Fibroblast of skin of right biceps (primary cell): ENCODE results near the gene SULF2.

Experiments used
- DNase-seq: peaks from one replicate; pipeline ENCODE4 v3.0.0-alpha.2; 2013

SULF2 gene

DNA sequence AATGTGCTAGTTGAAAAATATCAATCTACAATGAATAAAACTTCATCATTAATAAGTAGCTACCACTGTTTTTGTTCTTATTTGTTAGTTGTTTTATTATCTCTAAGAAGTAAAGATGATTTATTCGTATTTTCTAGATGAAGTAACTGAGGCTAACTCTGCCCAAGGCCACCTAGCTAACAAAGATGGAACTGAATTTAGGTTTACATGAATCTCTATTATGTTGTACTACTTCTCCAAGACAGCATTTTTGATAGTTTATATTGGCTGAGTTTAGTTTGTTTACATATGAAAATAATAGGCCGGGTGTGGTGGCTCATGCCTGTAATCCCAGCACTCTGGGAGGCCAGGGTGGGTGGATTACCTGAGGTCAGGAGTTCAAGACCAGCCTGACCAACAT lies 162.1 kb downstream of the SULF2 start:
- DNase-seq, result no peak

- no peak for DNase-seq
Observed at GRCh38 chr20:47622118-47622665, 163.1 kb downstream of the SULF2 start.

DNA sequence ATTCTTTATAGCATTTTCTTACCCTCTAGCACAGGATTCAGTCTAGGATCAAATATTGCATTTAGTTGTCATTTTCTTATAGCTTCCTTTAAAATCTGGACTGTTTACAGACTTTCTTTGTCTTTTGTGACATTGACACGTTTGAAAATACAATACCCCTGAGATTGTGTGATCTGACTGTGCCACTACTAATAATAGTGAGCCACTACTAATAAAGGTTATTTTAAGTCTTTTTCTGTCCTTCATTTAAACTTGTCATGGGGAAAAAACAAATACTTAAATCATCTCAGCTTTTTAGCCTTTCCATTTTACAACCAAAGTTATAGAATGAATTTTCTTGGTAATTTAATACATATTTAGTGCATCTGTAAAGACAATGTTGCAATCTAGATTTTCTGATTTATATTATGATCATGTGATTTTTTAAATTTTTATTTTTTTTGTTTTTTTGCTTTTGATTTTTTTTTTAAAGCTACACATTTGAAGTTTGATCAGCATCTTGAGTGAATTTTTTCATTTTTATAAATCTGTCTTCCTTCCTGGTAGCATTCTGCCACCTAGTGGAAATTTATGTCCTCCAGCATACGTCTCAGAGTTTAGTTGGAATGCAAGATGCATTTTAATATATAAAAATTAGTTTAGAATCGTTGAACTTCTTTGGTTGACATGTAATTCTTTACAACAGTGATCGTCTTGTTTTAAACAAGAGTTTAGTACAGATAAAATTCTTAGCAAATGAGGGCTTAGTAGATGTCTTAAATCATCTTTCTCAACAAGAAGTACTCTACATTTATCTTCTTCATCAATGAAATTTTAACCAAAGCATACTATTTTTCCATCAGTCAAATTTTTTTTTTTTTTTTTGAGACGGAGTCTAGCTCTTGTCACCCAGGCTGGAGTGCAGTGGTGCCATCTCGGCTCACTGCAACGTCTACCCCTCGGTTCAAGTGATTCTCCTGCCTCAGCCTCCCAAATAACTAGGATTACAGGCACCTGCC lies 164.2 kb downstream of the SULF2 start:
- DNase-seq, result peak; percentile 67

GRCh38 chr20:47618479-47618878 lies 166.8 kb downstream of the SULF2 start:
- DNase-seq, result no peak

DNA sequence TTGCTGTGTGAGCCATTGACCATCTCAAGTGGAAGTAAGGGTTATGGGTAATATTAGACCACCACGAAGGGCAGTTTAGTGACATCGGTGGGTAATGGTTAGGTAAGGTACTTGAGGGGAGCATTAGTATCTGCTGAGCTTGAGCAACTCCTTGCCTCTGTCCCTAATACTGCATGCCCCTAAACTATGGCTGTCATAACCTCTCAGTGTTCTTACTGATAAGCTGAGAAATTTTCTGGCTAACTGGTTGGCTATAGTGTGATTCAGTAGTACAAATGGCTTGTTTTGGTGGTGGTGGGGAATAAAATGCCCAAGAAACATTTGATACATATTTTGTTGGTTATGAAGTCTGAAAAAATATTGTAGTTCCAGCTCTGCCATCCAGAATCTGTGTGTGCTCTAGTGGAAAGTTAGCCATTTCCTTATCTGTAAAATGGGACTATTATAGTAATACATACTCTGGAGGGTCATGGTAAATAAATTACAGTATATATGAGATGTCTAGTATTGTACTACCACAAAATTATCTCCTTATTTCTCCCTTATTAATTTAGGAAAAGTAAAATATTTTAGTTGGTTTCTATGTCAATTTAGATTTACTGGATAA lies 170.5 kb downstream of the SULF2 start:
- DNase-seq, result no peak

- DNase-seq, result no peak
Observed at GRCh38 chr20:47612670-47613069, 172.6 kb downstream of the SULF2 start.

DNA sequence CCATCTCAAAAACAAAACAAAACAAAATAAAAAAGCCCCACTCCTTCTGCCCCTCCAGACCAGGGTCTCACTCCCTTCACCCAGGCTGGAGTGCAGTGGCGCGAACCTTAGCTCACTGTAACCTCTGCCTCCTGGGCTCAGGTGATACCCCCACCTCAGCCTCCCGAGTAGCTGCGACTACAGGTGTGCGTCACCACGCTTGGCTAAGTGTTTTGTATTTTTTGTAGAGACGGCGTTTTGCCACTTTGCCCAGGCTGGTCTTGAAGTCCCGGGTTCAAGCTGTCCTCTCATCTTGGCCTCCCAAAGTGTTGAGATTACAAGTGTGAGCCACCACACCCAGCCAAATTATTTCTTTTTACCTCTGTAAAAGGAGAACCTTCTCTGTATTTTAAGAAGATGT lies 173.5 kb downstream of the SULF2 start:
- DNase-seq, result no peak

GRCh38 chr20:47610945-47611250 lies 174.4 kb downstream of the SULF2 start:
- no peak for DNase-seq

DNA sequence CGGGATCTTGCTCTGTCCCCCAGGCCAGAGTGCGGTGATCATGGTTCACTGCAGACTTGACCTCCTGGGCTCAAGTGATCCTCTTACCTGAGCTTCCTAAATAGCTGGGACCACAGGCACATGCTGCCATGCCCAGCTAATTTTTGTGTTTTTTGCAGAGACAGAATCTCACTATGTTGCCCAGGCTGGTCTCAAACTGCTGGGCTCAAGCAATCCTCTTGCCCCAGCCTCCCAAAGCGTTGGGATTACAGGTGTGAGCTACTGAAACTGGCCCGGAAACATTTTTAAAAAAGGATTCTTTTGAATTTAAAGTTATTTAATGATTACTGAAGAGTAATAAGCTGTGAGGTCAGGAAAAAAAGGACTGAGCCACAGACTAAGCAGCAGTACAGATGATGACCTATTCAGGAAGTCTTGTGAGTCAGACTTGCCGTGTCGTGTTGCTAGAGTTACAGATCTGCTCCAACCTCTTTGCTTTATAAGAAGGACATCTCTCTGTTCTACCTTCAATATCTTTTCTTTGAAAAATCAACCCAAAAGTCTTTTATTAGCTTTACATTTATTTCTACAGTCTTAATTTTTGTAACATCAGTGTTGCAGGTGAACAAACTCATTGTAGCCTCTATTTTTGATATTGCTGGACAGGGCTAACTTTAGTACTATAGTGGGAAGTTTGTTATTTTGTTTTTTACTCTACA lies 174.9 kb downstream of the SULF2 start:
- peak; percentile 81 for DNase-seq

DNA sequence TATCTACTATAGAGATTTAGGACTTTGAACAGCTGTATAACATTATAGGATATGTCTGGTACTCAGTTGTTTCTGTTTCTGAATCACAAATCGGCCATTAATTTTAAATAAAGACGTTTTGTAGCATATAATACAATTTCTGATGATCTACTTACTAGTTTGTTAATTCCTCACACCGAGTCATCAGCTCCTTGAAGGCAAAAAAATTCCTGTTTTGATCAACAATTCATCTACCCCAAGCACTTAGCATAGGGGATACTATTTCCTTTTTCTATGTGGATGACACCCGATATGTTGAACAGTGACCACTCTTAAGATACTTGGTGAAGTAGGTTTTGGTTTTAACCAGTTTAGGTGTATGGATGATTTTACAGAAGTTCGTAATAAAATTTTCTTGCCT lies 176.3 kb downstream of the SULF2 start:
- no peak for DNase-seq
